ENCODE measurements around the gene NCKAP1.
"Not testable (repeated sequence)": the region's sequence is repeated elsewhere in the genome, so short reads cannot be mapped to it uniquely, and the experiment has no call there.

The NCKAP1 gene

GRCh38 chr2:182973441-182974352, 64.6 kb downstream of the NCKAP1 start:
- Histone ChIP-seq H3K4me3 (ENCODE audit: low read depth in 1 of 5, low read length in 5 of 5) (no peak overlapping the region), H3K4me1 (ENCODE audit: control insufficient read depth in 5 of 5, insufficient read depth in 5 of 5, low read length in 5 of 5) (no peaks in the 10 kb centered on the region), H3K9ac (ENCODE audit: low read length in 5 of 5) (no peak overlapping the region), H3K27ac (ENCODE audit: low read depth, low read length) (no peak overlapping the region), H3K36me3 (ENCODE audit: control insufficient read depth in 5 of 5, insufficient read depth in 5 of 5, low read length in 5 of 5) (peaks cover 8 to 44% (median 13%) of the 10 kb centered on the region in 5 donors), H3K27me3 (ENCODE audit: control insufficient read depth in 5 of 5, insufficient read depth in 4 of 5, low read length in 5 of 5) (no peaks in the 10 kb centered on the region), H3K9me3 (ENCODE audit: control insufficient read depth in 5 of 5, low read length in 5 of 5) (peaks cover 0 to 4% (median 0%) of the 10 kb centered on the region in 5 donors)

- Histone ChIP-seq H3K9me3 (ENCODE audit: control insufficient read depth in 5 of 5, low read length in 5 of 5) (peaks cover 0 to 4% (median 0%) of the 10 kb centered on the region in 5 donors), H3K27me3 (ENCODE audit: control insufficient read depth in 5 of 5, insufficient read depth in 4 of 5, low read length in 5 of 5) (no peaks in the 10 kb centered on the region), H3K27ac (ENCODE audit: low read depth, low read length) (no peak overlapping the region), H3K4me3 (ENCODE audit: low read depth in 1 of 5, low read length in 5 of 5) (no peak overlapping the region), H3K9ac (ENCODE audit: low read length in 5 of 5) (no peak overlapping the region), H3K4me1 (ENCODE audit: control insufficient read depth in 5 of 5, insufficient read depth in 5 of 5, low read length in 5 of 5) (no peaks in the 10 kb centered on the region), H3K36me3 (ENCODE audit: control insufficient read depth in 5 of 5, insufficient read depth in 5 of 5, low read length in 5 of 5) (peaks cover 12 to 43% (median 18%) of the 10 kb centered on the region in 5 donors)
These were observed 65.7 kb downstream of the NCKAP1 start for GRCh38 chr2:182972548-182972942.

- no peak overlapping the region for H3K4me3 ChIP-seq (ENCODE audit: low read depth in 1 of 5, low read length in 5 of 5)
- H3K4me1 ChIP-seq (ENCODE audit: control insufficient read depth in 5 of 5, insufficient read depth in 5 of 5, low read length in 5 of 5), result no peaks in the 10 kb centered on the region
- no peak overlapping the region for H3K9ac ChIP-seq (ENCODE audit: low read length in 5 of 5)
- peaks cover 10 to 41% (median 13%) of the 10 kb centered on the region in 5 donors for H3K36me3 ChIP-seq (ENCODE audit: control insufficient read depth in 5 of 5, insufficient read depth in 5 of 5, low read length in 5 of 5)
- H3K27me3 ChIP-seq (ENCODE audit: control insufficient read depth in 5 of 5, insufficient read depth in 4 of 5, low read length in 5 of 5), result no peaks in the 10 kb centered on the region
- peaks cover 0 to 4% (median 0%) of the 10 kb centered on the region in 5 donors for H3K9me3 ChIP-seq (ENCODE audit: control insufficient read depth in 5 of 5, low read length in 5 of 5)
- no peak overlapping the region for H3K27ac ChIP-seq (ENCODE audit: low read depth, low read length)
These were observed 66.3 kb downstream of the NCKAP1 start for GRCh38 chr2:182971820-182972547.

- H3K27ac ChIP-seq (ENCODE audit: low read depth, low read length), result no peak overlapping the region
- H3K9me3 ChIP-seq (ENCODE audit: control insufficient read depth in 5 of 5, low read length in 5 of 5), result peaks cover 0 to 4% (median 0%) of the 10 kb centered on the region in 5 donors
- H3K36me3 ChIP-seq (ENCODE audit: control insufficient read depth in 5 of 5, insufficient read depth in 5 of 5, low read length in 5 of 5), result peaks cover 10 to 40% (median 22%) of the 10 kb centered on the region in 5 donors
- no peak overlapping the region for H3K9ac ChIP-seq (ENCODE audit: low read length in 5 of 5)
- no peak overlapping the region for H3K4me3 ChIP-seq (ENCODE audit: low read depth in 1 of 5, low read length in 5 of 5)
- no peaks in the 10 kb centered on the region for H3K4me1 ChIP-seq (ENCODE audit: control insufficient read depth in 5 of 5, insufficient read depth in 5 of 5, low read length in 5 of 5)
- H3K27me3 ChIP-seq (ENCODE audit: control insufficient read depth in 5 of 5, insufficient read depth in 4 of 5, low read length in 5 of 5), result no peaks in the 10 kb centered on the region
These were observed 67.8 kb downstream of the NCKAP1 start for GRCh38 chr2:182970486-182970885.

GRCh38 chr2:182968493-182968892, 69.8 kb downstream of the NCKAP1 start:
- H3K36me3 ChIP-seq (ENCODE audit: control insufficient read depth in 5 of 5, insufficient read depth in 5 of 5, low read length in 5 of 5), result peaks cover 10 to 40% (median 22%) of the 10 kb centered on the region in 5 donors
- H3K9me3 ChIP-seq (ENCODE audit: control insufficient read depth in 5 of 5, low read length in 5 of 5), result peaks cover 0 to 4% (median 0%) of the 10 kb centered on the region in 5 donors
- H3K4me3 ChIP-seq (ENCODE audit: low read depth in 1 of 5, low read length in 5 of 5), result no peak overlapping the region
- no peaks in the 10 kb centered on the region for H3K27me3 ChIP-seq (ENCODE audit: control insufficient read depth in 5 of 5, insufficient read depth in 4 of 5, low read length in 5 of 5)
- no peak overlapping the region for H3K9ac ChIP-seq (ENCODE audit: low read length in 5 of 5)
- no peaks in the 10 kb centered on the region for H3K4me1 ChIP-seq (ENCODE audit: control insufficient read depth in 5 of 5, insufficient read depth in 5 of 5, low read length in 5 of 5)
- no peak overlapping the region for H3K27ac ChIP-seq (ENCODE audit: low read depth, low read length)

- not testable (repeated sequence) for H3K27me3 ChIP-seq (ENCODE audit: control insufficient read depth in 5 of 5, insufficient read depth in 4 of 5, low read length in 5 of 5); H3K9ac ChIP-seq (ENCODE audit: low read length in 5 of 5); H3K4me3 ChIP-seq (ENCODE audit: low read depth in 1 of 5, low read length in 5 of 5); H3K9me3 ChIP-seq (ENCODE audit: control insufficient read depth in 5 of 5, low read length in 5 of 5); H3K4me1 ChIP-seq (ENCODE audit: control insufficient read depth in 5 of 5, insufficient read depth in 5 of 5, low read length in 5 of 5); H3K27ac ChIP-seq (ENCODE audit: low read depth, low read length)
- peaks cover 14 to 31% (median 24%) of the 10 kb centered on the region in 5 donors for H3K36me3 ChIP-seq (ENCODE audit: control insufficient read depth in 5 of 5, insufficient read depth in 5 of 5, low read length in 5 of 5)
These were observed 71.9 kb downstream of the NCKAP1 start for GRCh38 chr2:182966356-182966755.

GRCh38 chr2:182962641-182963040, 75.6 kb downstream of the NCKAP1 start:
- Histone ChIP-seq H3K36me3 (ENCODE audit: control insufficient read depth in 5 of 5, insufficient read depth in 5 of 5, low read length in 5 of 5) (peaks cover 6 to 29% (median 17%) of the 10 kb centered on the region in 5 donors), H3K4me3 (ENCODE audit: low read depth in 1 of 5, low read length in 5 of 5) (no peak overlapping the region), H3K4me1 (ENCODE audit: control insufficient read depth in 5 of 5, insufficient read depth in 5 of 5, low read length in 5 of 5) (no peaks in the 10 kb centered on the region), H3K9ac (ENCODE audit: low read length in 5 of 5) (no peak overlapping the region), H3K27ac (ENCODE audit: low read depth, low read length) (no peak overlapping the region), H3K9me3 (ENCODE audit: control insufficient read depth in 5 of 5, low read length in 5 of 5) (no peaks in the 10 kb centered on the region), H3K27me3 (ENCODE audit: control insufficient read depth in 5 of 5, insufficient read depth in 4 of 5, low read length in 5 of 5) (no peaks in the 10 kb centered on the region)

GRCh38 chr2:182960869-182961268, 77.4 kb downstream of the NCKAP1 start:
- peaks cover 12 to 41% (median 18%) of the 10 kb centered on the region in 5 donors for H3K36me3 ChIP-seq (ENCODE audit: control insufficient read depth in 5 of 5, insufficient read depth in 5 of 5, low read length in 5 of 5)
- H3K4me1 ChIP-seq (ENCODE audit: control insufficient read depth in 5 of 5, insufficient read depth in 5 of 5, low read length in 5 of 5); H3K9ac ChIP-seq (ENCODE audit: low read length in 5 of 5); H3K27me3 ChIP-seq (ENCODE audit: control insufficient read depth in 5 of 5, insufficient read depth in 4 of 5, low read length in 5 of 5); H3K27ac ChIP-seq (ENCODE audit: low read depth, low read length); H3K9me3 ChIP-seq (ENCODE audit: control insufficient read depth in 5 of 5, low read length in 5 of 5); H3K4me3 ChIP-seq (ENCODE audit: low read depth in 1 of 5, low read length in 5 of 5): not testable (repeated sequence)

- peaks cover 22 to 51% (median 42%) of the 10 kb centered on the region in 5 donors for H3K36me3 ChIP-seq (ENCODE audit: control insufficient read depth in 5 of 5, insufficient read depth in 5 of 5, low read length in 5 of 5)
- no peaks in the 10 kb centered on the region for H3K4me1 ChIP-seq (ENCODE audit: control insufficient read depth in 5 of 5, insufficient read depth in 5 of 5, low read length in 5 of 5)
- no peaks in the 10 kb centered on the region for H3K9me3 ChIP-seq (ENCODE audit: control insufficient read depth in 5 of 5, low read length in 5 of 5)
- no peak overlapping the region for H3K9ac ChIP-seq (ENCODE audit: low read length in 5 of 5)
- no peak overlapping the region for H3K27ac ChIP-seq (ENCODE audit: low read depth, low read length)
- H3K27me3 ChIP-seq (ENCODE audit: control insufficient read depth in 5 of 5, insufficient read depth in 4 of 5, low read length in 5 of 5), result no peaks in the 10 kb centered on the region
- H3K4me3 ChIP-seq (ENCODE audit: low read depth in 1 of 5, low read length in 5 of 5), result no peak overlapping the region
These were observed 83.5 kb downstream of the NCKAP1 start for GRCh38 chr2:182954789-182955188.

Data from subcutaneous abdominal adipose tissue (tissue), 5 donors.